ENCODE data around the gene DLG5. TPM values are rescaled to one million over a fixed set of nuclear protein-coding genes. Genes with fewer than 3 reads are reported as not detected.
A peak's percentile ranks its signal among the peaks of the same experiment; 100 is the strongest.

Gene DLG5
- total RNA-seq, 1 donor from 2014 or later = 22.2 TPM

GRCh38 chr10:77845451-77845850, 81.1 kb downstream of the DLG5 start:
- no peak overlapping the region for H3K27ac ChIP-seq
- TF ChIP-seq EZH2 (IDR thresholded peaks at IDR 0.05) = no peak
- TF ChIP-seq EZH2phosphoT487 (IDR thresholded peaks at IDR 0.05) = no peak
- TF ChIP-seq CTCF (IDR thresholded peaks at IDR 0.05) = no peak
- Mint-ChIP-seq H3K4me3 (no peak overlapping the region), H3K4me1 (peaks cover 45% of the 10 kb centered on the region), H3K36me3 (peaks cover 20% of the 10 kb centered on the region), H3K9me3 (no peaks in the 10 kb centered on the region), H3K27me3 (ENCODE audit: insufficient read depth, low read depth) (peaks cover 5% of the 10 kb centered on the region), H3K27ac (no peak overlapping the region)
- H3K9ac ChIP-seq = peak overlapping the region; percentile 49
- peaks cover 6% of the 10 kb centered on the region for H3F3A ChIP-seq (ENCODE audit: low read depth)
- no peaks in the 10 kb centered on the region for H3K27me3 ChIP-seq
- DNase-seq (ENCODE audit: low spot score) = no peak
- peaks cover 18% of the 10 kb centered on the region for H3K4me1 ChIP-seq
- peaks cover 5% of the 10 kb centered on the region for H3K79me2 ChIP-seq (ENCODE audit: low read depth)
- H4K20me1 ChIP-seq (ENCODE audit: low read depth) = peaks cover 32% of the 10 kb centered on the region
- H2AFZ ChIP-seq (replicated peaks) = no peak overlapping the region
- no peaks in the 10 kb centered on the region for H3K36me3 ChIP-seq
- no peak overlapping the region for H3K4me2 ChIP-seq
- H3K4me3 ChIP-seq = no peak overlapping the region
- no peaks in the 10 kb centered on the region for H3K9me3 ChIP-seq (ENCODE audit: low read depth)

- Histone ChIP-seq H3K4me2 (no peak overlapping the region), H3K4me3 (no peak overlapping the region), H3K9ac (peak overlapping the region; percentile 49), H3K9me3 (ENCODE audit: low read depth) (no peaks in the 10 kb centered on the region), H3K36me3 (no peaks in the 10 kb centered on the region), H3K27me3 (no peaks in the 10 kb centered on the region), H3K4me1 (peaks cover 18% of the 10 kb centered on the region), H3F3A (ENCODE audit: low read depth) (peaks cover 6% of the 10 kb centered on the region), H2AFZ (replicated peaks) (no peak overlapping the region), H3K27ac (no peak overlapping the region), H3K79me2 (ENCODE audit: low read depth) (peaks cover 5% of the 10 kb centered on the region), H4K20me1 (ENCODE audit: low read depth) (peaks cover 27% of the 10 kb centered on the region)
- no peak for DNase-seq (ENCODE audit: low spot score)
- Mint-ChIP-seq H3K27ac (peak overlapping the region; percentile 81), H3K4me3 (no peak overlapping the region), H3K36me3 (peaks cover 19% of the 10 kb centered on the region), H3K27me3 (ENCODE audit: insufficient read depth, low read depth) (peaks cover 4% of the 10 kb centered on the region), H3K9me3 (no peaks in the 10 kb centered on the region), H3K4me1 (peaks cover 41% of the 10 kb centered on the region)
- no peak for TF ChIP-seq CTCF (IDR thresholded peaks at IDR 0.05)
- no peak for TF ChIP-seq EZH2phosphoT487 (IDR thresholded peaks at IDR 0.05)
These were observed 81.7 kb downstream of the DLG5 start for GRCh38 chr10:77844713-77845445.

- peaks cover 1% of the 10 kb centered on the region for H3F3A ChIP-seq (ENCODE audit: low read depth)
- Mint-ChIP-seq H3K27me3 (ENCODE audit: insufficient read depth, low read depth) (peaks cover 3% of the 10 kb centered on the region), H3K9me3 (no peaks in the 10 kb centered on the region), H3K4me1 (peaks cover 35% of the 10 kb centered on the region), H3K36me3 (peaks cover 19% of the 10 kb centered on the region), H3K4me3 (no peak overlapping the region), H3K27ac (peak overlapping the region; percentile 81)
- H3K27ac ChIP-seq = no peak overlapping the region
- H3K4me1 ChIP-seq = peaks cover 12% of the 10 kb centered on the region
- no peaks in the 10 kb centered on the region for H3K27me3 ChIP-seq
- no peaks in the 10 kb centered on the region for H3K36me3 ChIP-seq
- H4K20me1 ChIP-seq (ENCODE audit: low read depth) = peaks cover 20% of the 10 kb centered on the region
- no peak overlapping the region for H3K4me3 ChIP-seq
- no peak overlapping the region for H2AFZ ChIP-seq (replicated peaks)
- DNase-seq (ENCODE audit: low spot score) = no peak
- no peak overlapping the region for H3K9ac ChIP-seq
- TF ChIP-seq EZH2phosphoT487 (IDR thresholded peaks at IDR 0.05) = no peak
- no peak for TF ChIP-seq EZH2 (IDR thresholded peaks at IDR 0.05)
- no peak for TF ChIP-seq CTCF (IDR thresholded peaks at IDR 0.05)
- peaks cover 5% of the 10 kb centered on the region for H3K79me2 ChIP-seq (ENCODE audit: low read depth)
- H3K4me2 ChIP-seq = no peak overlapping the region
- no peaks in the 10 kb centered on the region for H3K9me3 ChIP-seq (ENCODE audit: low read depth)
These were observed 82.4 kb downstream of the DLG5 start for GRCh38 chr10:77844177-77844576.
